CD14-positive monocyte (primary cell): ENCODE measurements around the gene ASIC2. TPM values are rescaled to one million over a fixed set of nuclear protein-coding genes. Genes with fewer than 3 reads are reported as not detected.

ENCODE experiments used
- DNase-seq, 3 donors: peaks; one replicate each; pipeline ENCODE4 v3.0.0-alpha.2; 2011 to 2022
- H2AFZ ChIP-seq: 2 replicates; pipeline ENCODE4 v1.6.0; 2012; ENCODE audit warnings: mild to moderate bottlenecking, low read depth, low read length, inconsistent platforms; ENCODE audit not compliant: insufficient read depth, poor library complexity, severe bottlenecking
- H3K27ac ChIP-seq, 2 donors: 1 replicate in 1 of 2; 2 replicates in 1 of 2; pipeline ENCODE4 v1.5.1; 2012 to 2013; ENCODE audit warnings: low read length in 2 of 2, control low read depth in 1 of 2, inconsistent platforms in 1 of 2, low read depth in 1 of 2, mild to moderate bottlenecking in 1 of 2
- H3K27me3 ChIP-seq, 2 donors: one replicate each; pipeline versions ENCODE4 v1.6.0 to v1.6.1; 2011 to 2013; ENCODE audit warnings: low read length in 2 of 2; ENCODE audit not compliant: control insufficient read depth in 2 of 2, insufficient read depth in 2 of 2
- H3K36me3 ChIP-seq, 2 donors: replicated peaks in 1 of 2; 1 replicate in 1 of 2; 2 replicates in 1 of 2; pipeline versions ENCODE4 v1.5.1 to v1.6.1; 2012 to 2013; ENCODE audit warnings: low read length in 2 of 2, control low read depth in 1 of 2, inconsistent platforms in 1 of 2, mild to moderate bottlenecking in 1 of 2; ENCODE audit not compliant: insufficient read depth in 2 of 2, control insufficient read depth in 1 of 2
- H3K4me1 ChIP-seq, 2 donors: 1 replicate in 1 of 2; 2 replicates in 1 of 2; pipeline versions ENCODE4 v1.5.1 to v1.6.1; 2012 to 2013; ENCODE audit warnings: low read length in 2 of 2, control low read depth in 1 of 2, inconsistent platforms in 1 of 2, mild to moderate bottlenecking in 1 of 2, moderate library complexity in 1 of 2; ENCODE audit not compliant: insufficient read depth in 2 of 2, control insufficient read depth in 1 of 2
- H3K4me2 ChIP-seq: replicated peaks from 2 replicates; pipeline ENCODE3; 2012; ENCODE audit warnings: low read length, moderate library complexity, mild to moderate bottlenecking; ENCODE audit not compliant: poor library complexity, severe bottlenecking; ENCODE audit errors: extremely low read depth
- H3K4me3 ChIP-seq, 3 experiments: fragments of 200-600 bp in 1 of 3; sonication (generic) in 1 of 3; replicated peaks in 1 of 3; 1 replicate in 2 of 3; 2 replicates in 1 of 3; pipeline ENCODE4 v1.5.1; 2011 to 2013; ENCODE audit warnings: low read length in 3 of 3, mild to moderate bottlenecking in 3 of 3, control low read depth in 2 of 3, low read depth in 2 of 3, inconsistent platforms in 1 of 3, moderate library complexity in 1 of 3
- H3K79me2 ChIP-seq: 2 replicates; pipeline ENCODE4 v1.6.0; 2012; ENCODE audit warnings: mild to moderate bottlenecking, control low read depth, inconsistent platforms, low read length, moderate library complexity; ENCODE audit not compliant: insufficient read depth
- H3K9ac ChIP-seq: 2 replicates; pipeline ENCODE4 v1.6.0; 2017; ENCODE audit warnings: low read length, mild to moderate bottlenecking; ENCODE audit not compliant: insufficient read depth, poor library complexity, severe bottlenecking
- H3K9me3 ChIP-seq, 2 donors: replicated peaks in 1 of 2; 1 replicate in 1 of 2; 2 replicates in 1 of 2; pipeline versions ENCODE4 v1.5.1 to v1.6.1; 2012 to 2013; ENCODE audit warnings: low read length in 2 of 2, control low read depth in 1 of 2; ENCODE audit not compliant: control insufficient read depth in 1 of 2, insufficient read depth in 1 of 2
- H4K20me1 ChIP-seq: 2 replicates; pipeline ENCODE4 v1.6.0; 2012; ENCODE audit warnings: mild to moderate bottlenecking, low read length, control low read depth, moderate library complexity; ENCODE audit not compliant: insufficient read depth
- H3K27ac Mint-ChIP-seq, 7 donors: one replicate each; pipeline ENCODE4 v1.8.0; 2020; ENCODE audit warnings: mild to moderate bottlenecking in 7 of 7, mixed read lengths in 7 of 7, moderate library complexity in 6 of 7, inconsistent platforms in 2 of 7
- H3K27me3 Mint-ChIP-seq, 3 donors: one replicate each; pipeline ENCODE4 v1.8.0; 2021 to 2022; ENCODE audit warnings: low read depth in 3 of 3, mild to moderate bottlenecking in 3 of 3, mixed read lengths in 3 of 3, moderate library complexity in 3 of 3, inconsistent platforms in 1 of 3
- H3K36me3 Mint-ChIP-seq, 2 donors: one replicate each; pipeline ENCODE4 v1.8.0; 2020; ENCODE audit warnings: mixed read lengths in 2 of 2, inconsistent platforms in 1 of 2, mild to moderate bottlenecking in 1 of 2
- H3K4me1 Mint-ChIP-seq: one replicate; pipeline ENCODE4 v1.8.0; 2020; ENCODE audit warnings: mild to moderate bottlenecking, mixed read lengths
- H3K4me3 Mint-ChIP-seq, 2 donors: one replicate each; pipeline ENCODE4 v1.8.0; 2020; ENCODE audit warnings: mild to moderate bottlenecking in 2 of 2, mixed read lengths in 2 of 2, moderate library complexity in 1 of 2
- H3K9me3 Mint-ChIP-seq, 7 donors: one replicate each; pipeline ENCODE4 v1.8.0; 2020 to 2022; ENCODE audit warnings: mixed read lengths in 7 of 7, mild to moderate bottlenecking in 6 of 7, moderate library complexity in 6 of 7, inconsistent platforms in 2 of 7
- WGBS: methylation state at CpG from one replicate; pipeline ENCODE4 v1.1.5; 2013; ENCODE audit warnings: missing lambda C conversion rate; ENCODE audit not compliant: insufficient coverage; 5-methylcytosine and 5-hydroxymethylcytosine counted together
- intact Hi-C, 2 donors: fragments of 100-400 bp; cut with micrococcal nuclease; formaldehyde crosslinking; loops; one replicate each; pipeline versions ENCODE4 v1.15.0 to v1.15.1; 2023
- polyA plus RNA-seq, 3 donors: library from polyadenylated mRNA; depleted of rRNA in 1 of 3; unstranded in 2 of 3; stranded (reverse) in 1 of 3; fragments of 300-500 nt in 2 of 3; fragments of >200 nt in 1 of 3; fragmentation: Illumina TruSeq in 2 of 3; gene quantifications; 1 replicate in 2 of 3; 2 replicates in 1 of 3; pipeline ENCODE4 v1.2.3, GENCODE V29; 2012 to 2021
- TF ChIP-seq, protein P1 (sequence below): fragments of 200-600 bp; IDR thresholded peaks from one replicate; pipeline ENCODE4 v1.8.0; 2022; ENCODE audit warnings: antibody characterized with exemption, mild to moderate bottlenecking

ASIC2 gene
- polyA plus RNA-seq, 3 donors, result not detected

DNA sequence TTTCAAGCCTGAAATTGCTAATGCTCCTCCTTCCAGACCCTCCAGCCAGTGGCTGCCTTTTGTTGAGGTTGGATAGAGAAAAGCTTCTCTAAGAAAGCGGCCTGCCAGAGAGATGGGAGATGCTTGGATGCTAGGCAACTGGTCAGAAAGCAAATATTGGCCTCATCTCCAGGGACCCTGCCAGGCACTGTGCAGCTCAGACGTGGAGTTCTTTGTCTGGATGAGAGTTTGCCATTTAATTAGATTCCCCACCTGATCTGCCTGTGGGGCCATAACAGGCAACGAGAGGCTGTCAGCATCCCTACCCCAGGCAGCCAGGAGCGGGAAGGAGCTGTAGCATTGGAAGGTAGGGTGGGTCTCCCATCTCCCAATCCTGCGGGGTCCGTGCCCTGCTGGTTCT is 52.7 kb downstream of the ASIC2 start:
- Mint-ChIP-seq H3K36me3 (no peaks in the 10 kb centered on the region), H3K9me3 (no peaks in the 10 kb centered on the region), H3K27me3 (peaks cover 0 to 10% (median 6%) of the 10 kb centered on the region in 3 donors), H3K4me1 (no peaks in the 10 kb centered on the region), H3K4me3 (no peak overlapping the region), H3K27ac (no peak overlapping the region)
- Histone ChIP-seq H3K79me2 (no peaks in the 10 kb centered on the region), H3K4me3 (no peak overlapping the region), H3K9ac (no peak overlapping the region), H3K4me2 (no peak overlapping the region), H3K36me3 (no peaks in the 10 kb centered on the region), H4K20me1 (no peaks in the 10 kb centered on the region), H3K9me3 (no peaks in the 10 kb centered on the region), H3K27me3 (no peaks in the 10 kb centered on the region), H3K4me1 (no peaks in the 10 kb centered on the region), H2AFZ (no peak overlapping the region), H3K27ac (no peak overlapping the region)
- TF ChIP-seq, protein P1, sequence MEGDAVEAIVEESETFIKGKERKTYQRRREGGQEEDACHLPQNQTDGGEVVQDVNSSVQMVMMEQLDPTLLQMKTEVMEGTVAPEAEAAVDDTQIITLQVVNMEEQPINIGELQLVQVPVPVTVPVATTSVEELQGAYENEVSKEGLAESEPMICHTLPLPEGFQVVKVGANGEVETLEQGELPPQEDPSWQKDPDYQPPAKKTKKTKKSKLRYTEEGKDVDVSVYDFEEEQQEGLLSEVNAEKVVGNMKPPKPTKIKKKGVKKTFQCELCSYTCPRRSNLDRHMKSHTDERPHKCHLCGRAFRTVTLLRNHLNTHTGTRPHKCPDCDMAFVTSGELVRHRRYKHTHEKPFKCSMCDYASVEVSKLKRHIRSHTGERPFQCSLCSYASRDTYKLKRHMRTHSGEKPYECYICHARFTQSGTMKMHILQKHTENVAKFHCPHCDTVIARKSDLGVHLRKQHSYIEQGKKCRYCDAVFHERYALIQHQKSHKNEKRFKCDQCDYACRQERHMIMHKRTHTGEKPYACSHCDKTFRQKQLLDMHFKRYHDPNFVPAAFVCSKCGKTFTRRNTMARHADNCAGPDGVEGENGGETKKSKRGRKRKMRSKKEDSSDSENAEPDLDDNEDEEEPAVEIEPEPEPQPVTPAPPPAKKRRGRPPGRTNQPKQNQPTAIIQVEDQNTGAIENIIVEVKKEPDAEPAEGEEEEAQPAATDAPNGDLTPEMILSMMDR, result no peak
- intact Hi-C loops, result no loop called here
- DNase-seq, result no peak
- 40% methylated on average over 1 of the region's 6 CpGs for WGBS

DNA sequence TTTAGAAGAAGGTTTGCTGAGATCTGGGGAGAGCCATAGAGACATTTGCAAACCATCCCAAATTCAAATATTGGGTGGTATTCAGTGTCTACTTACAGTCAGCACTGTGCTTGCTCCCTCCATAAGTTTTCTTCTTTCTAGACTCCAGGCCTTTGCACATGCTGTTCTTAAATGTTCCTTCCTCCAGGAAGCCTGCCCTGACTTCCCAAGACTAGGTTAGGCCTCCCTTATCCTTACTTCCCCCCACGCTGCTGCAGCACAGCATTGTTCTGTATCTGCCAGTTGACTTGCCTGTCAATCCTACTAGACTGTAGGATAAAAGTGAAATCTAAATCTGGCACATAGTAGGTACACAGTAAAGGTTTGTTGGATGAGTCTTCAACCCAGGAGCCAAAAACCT is 53.4 kb downstream of the ASIC2 start:
- Histone ChIP-seq H2AFZ (no peak overlapping the region), H3K27me3 (no peaks in the 10 kb centered on the region), H3K4me2 (no peak overlapping the region), H3K4me1 (no peaks in the 10 kb centered on the region), H3K27ac (no peak overlapping the region), H3K36me3 (no peaks in the 10 kb centered on the region), H3K79me2 (no peaks in the 10 kb centered on the region), H4K20me1 (no peaks in the 10 kb centered on the region), H3K9ac (no peak overlapping the region), H3K4me3 (no peak overlapping the region), H3K9me3 (no peaks in the 10 kb centered on the region)
- Mint-ChIP-seq H3K4me3 (no peak overlapping the region), H3K9me3 (no peaks in the 10 kb centered on the region), H3K27me3 (peaks cover 0 to 10% (median 4%) of the 10 kb centered on the region in 3 donors), H3K4me1 (no peaks in the 10 kb centered on the region), H3K36me3 (no peaks in the 10 kb centered on the region), H3K27ac (no peak overlapping the region)
- WGBS, result no CpG with 5 or more reads among the region's 1 CpG
- DNase-seq, result no peak
- intact Hi-C loops, result no loop called here
- TF ChIP-seq, protein P1, result no peak
